Activated naive CD8-positive, alpha-beta T cell treated with anti-CD3 and anti-CD28 coated beads for 36 hours (primary cell): Measurements from ENCODE around the gene PRRT2. TPM values are rescaled to one million over a fixed set of nuclear protein-coding genes. Genes with fewer than 3 reads are reported as not detected.
"Not testable (repeated sequence)": the region's sequence is repeated elsewhere in the genome, so short reads cannot be mapped to it uniquely, and the experiment has no call there.

Experiments used
- DNase-seq: peaks from one replicate; pipeline ENCODE4 v3.0.0; 2021
- H3K27ac Mint-ChIP-seq: one replicate; pipeline ENCODE4 v1.8.0; 2022; ENCODE audit warnings: mild to moderate bottlenecking, moderate library complexity, mixed read lengths
- H3K27me3 Mint-ChIP-seq: one replicate; pipeline ENCODE4 v1.8.0; 2022; ENCODE audit warnings: mild to moderate bottlenecking, mixed read lengths
- H3K36me3 Mint-ChIP-seq: one replicate; pipeline ENCODE4 v1.8.0; 2021; ENCODE audit warnings: mild to moderate bottlenecking, mixed read lengths
- H3K4me1 Mint-ChIP-seq: one replicate; pipeline ENCODE4 v1.8.0; 2021; ENCODE audit warnings: mixed read lengths
- H3K4me3 Mint-ChIP-seq: one replicate; pipeline ENCODE4 v1.8.0; 2022; ENCODE audit warnings: mild to moderate bottlenecking, moderate library complexity, mixed read lengths
- H3K9me3 Mint-ChIP-seq: one replicate; pipeline ENCODE4 v1.8.0; 2022; ENCODE audit warnings: mixed read lengths
- total RNA-seq, 2 experiments: library from RNA; stranded (reverse); gene quantifications; one replicate each; pipeline ENCODE4 v1.2.3, GENCODE V29; 2021

The PRRT2 gene
- total RNA-seq, result 1 to 10 TPM in 1 of 2 experiments, under 1 TPM in 1; 0.52 to 1.3 TPM

- Mint-ChIP-seq H3K27me3 (peaks cover 15% of the 10 kb centered on the region), H3K4me3 (peak within 1 kb of the TSS; percentile 94), H3K36me3 (peaks cover 38% of the 10 kb centered on the region), H3K4me1 (peaks cover 49% of the 10 kb centered on the region), H3K9me3 (no peaks in the 10 kb centered on the region), H3K27ac (peak within 1 kb of the TSS; percentile 85)
- peak; percentile 59 for DNase-seq
These were observed at the start of gene PRRT2 for GRCh38 chr16:29811896-29812665. Gene PRRT2, plus strand, starts transcription at chr16:29812193. Its CDS starts 862 bp downstream, at chr16:29813055.

- Mint-ChIP-seq H3K27me3 (no peaks in the 10 kb centered on the region), H3K4me1 (peaks cover 4% of the 10 kb centered on the region), H3K36me3 (no peaks in the 10 kb centered on the region), H3K9me3 (no peaks in the 10 kb centered on the region), H3K27ac (no peak overlapping the region), H3K4me3 (no peak overlapping the region)
- no peak for DNase-seq
These were observed 48.7 kb upstream of the PRRT2 start for GRCh38 chr16:29763326-29763725.

- no peak overlapping the region for H3K4me3 Mint-ChIP-seq
- no peaks in the 10 kb centered on the region for H3K27me3 Mint-ChIP-seq
- no peaks in the 10 kb centered on the region for H3K9me3 Mint-ChIP-seq
- H3K36me3 Mint-ChIP-seq, result no peaks in the 10 kb centered on the region
- no peak for DNase-seq
- no peak overlapping the region for H3K27ac Mint-ChIP-seq
- peaks cover 5% of the 10 kb centered on the region for H3K4me1 Mint-ChIP-seq
These were observed 46.6 kb upstream of the PRRT2 start for GRCh38 chr16:29765167-29766032.

- H3K4me3 Mint-ChIP-seq, result no peak overlapping the region
- H3K36me3 Mint-ChIP-seq, result no peaks in the 10 kb centered on the region
- H3K27me3 Mint-ChIP-seq, result no peaks in the 10 kb centered on the region
- no peaks in the 10 kb centered on the region for H3K9me3 Mint-ChIP-seq
- DNase-seq, result no peak
- no peak overlapping the region for H3K27ac Mint-ChIP-seq
- H3K4me1 Mint-ChIP-seq, result peaks cover 10% of the 10 kb centered on the region
These were observed 45.4 kb upstream of the PRRT2 start for GRCh38 chr16:29766571-29766970.

GRCh38 chr16:29767062-29767461 lies 44.9 kb upstream of the PRRT2 start:
- H3K9me3 Mint-ChIP-seq, result no peaks in the 10 kb centered on the region
- no peak overlapping the region for H3K4me3 Mint-ChIP-seq
- peaks cover 10% of the 10 kb centered on the region for H3K4me1 Mint-ChIP-seq
- DNase-seq, result no peak
- no peaks in the 10 kb centered on the region for H3K36me3 Mint-ChIP-seq
- no peak overlapping the region for H3K27ac Mint-ChIP-seq
- no peaks in the 10 kb centered on the region for H3K27me3 Mint-ChIP-seq

- no peak overlapping the region for H3K4me3 Mint-ChIP-seq
- H3K4me1 Mint-ChIP-seq, result peaks cover 8% of the 10 kb centered on the region
- no peaks in the 10 kb centered on the region for H3K9me3 Mint-ChIP-seq
- H3K27ac Mint-ChIP-seq, result no peak overlapping the region
- DNase-seq, result no peak
- no peaks in the 10 kb centered on the region for H3K36me3 Mint-ChIP-seq
- H3K27me3 Mint-ChIP-seq, result no peaks in the 10 kb centered on the region
These were observed 42.5 kb upstream of the PRRT2 start for GRCh38 chr16:29769507-29769906.

GRCh38 chr16:29770250-29770929 lies 41.6 kb upstream of the PRRT2 start:
- no peaks in the 10 kb centered on the region for H3K27me3 Mint-ChIP-seq
- no peaks in the 10 kb centered on the region for H3K36me3 Mint-ChIP-seq
- peaks cover 10% of the 10 kb centered on the region for H3K4me1 Mint-ChIP-seq
- DNase-seq, result no peak
- no peak overlapping the region for H3K27ac Mint-ChIP-seq
- no peaks in the 10 kb centered on the region for H3K9me3 Mint-ChIP-seq
- H3K4me3 Mint-ChIP-seq, result no peak overlapping the region

GRCh38 chr16:29772330-29772729 lies 39.7 kb upstream of the PRRT2 start:
- not testable (repeated sequence) for H3K27me3 Mint-ChIP-seq, DNase-seq, H3K4me3 Mint-ChIP-seq, H3K27ac Mint-ChIP-seq, H3K36me3 Mint-ChIP-seq, H3K9me3 Mint-ChIP-seq
- H3K4me1 Mint-ChIP-seq, result peaks cover 13% of the 10 kb centered on the region

GRCh38 chr16:29774730-29775129 lies 37.3 kb upstream of the PRRT2 start:
- Mint-ChIP-seq H3K27ac (no peak overlapping the region), H3K4me3 (no peak overlapping the region), H3K9me3 (no peaks in the 10 kb centered on the region), H3K4me1 (peaks cover 16% of the 10 kb centered on the region), H3K27me3 (no peaks in the 10 kb centered on the region), H3K36me3 (no peaks in the 10 kb centered on the region)
- no peak for DNase-seq

- H3K9me3 Mint-ChIP-seq, result no peaks in the 10 kb centered on the region
- H3K4me3 Mint-ChIP-seq, result no peak overlapping the region
- no peak overlapping the region for H3K27ac Mint-ChIP-seq
- no peak for DNase-seq
- no peaks in the 10 kb centered on the region for H3K27me3 Mint-ChIP-seq
- peaks cover 15% of the 10 kb centered on the region for H3K4me1 Mint-ChIP-seq
- H3K36me3 Mint-ChIP-seq, result no peaks in the 10 kb centered on the region
These were observed 36.1 kb upstream of the PRRT2 start for GRCh38 chr16:29775742-29776408.

- H3K4me1 Mint-ChIP-seq, result peaks cover 17% of the 10 kb centered on the region
- no peak within 1 kb of the TSS for H3K27ac Mint-ChIP-seq
- no peaks in the 10 kb centered on the region for H3K9me3 Mint-ChIP-seq
- H3K4me3 Mint-ChIP-seq, result no peak within 1 kb of the TSS
- H3K27me3 Mint-ChIP-seq, result no peaks in the 10 kb centered on the region
- no peaks in the 10 kb centered on the region for H3K36me3 Mint-ChIP-seq
- DNase-seq, result no peak
These were observed 34.2 kb upstream of the PRRT2 start, which contains the start of gene ZG16 for GRCh38 chr16:29777576-29778350. Gene ZG16, plus strand, starts transcription at chr16:29778256. Its CDS starts 1,011 bp downstream, at chr16:29779267.

- no peak for DNase-seq
These were observed 32.5 kb upstream of the PRRT2 start for GRCh38 chr16:29779474-29779873.

GRCh38 chr16:29783094-29783953 lies 28.7 kb upstream of the PRRT2 start:
- H3K27me3 Mint-ChIP-seq, H3K9me3 Mint-ChIP-seq, H3K27ac Mint-ChIP-seq, H3K36me3 Mint-ChIP-seq, DNase-seq, H3K4me3 Mint-ChIP-seq: not testable (repeated sequence)
- peaks cover 30% of the 10 kb centered on the region for H3K4me1 Mint-ChIP-seq

More at GRCh38 chr16:29779474-29779873, 32.5 kb upstream of the PRRT2 start:
- H3K27ac Mint-ChIP-seq, result no peak overlapping the region
- no peak overlapping the region for H3K4me3 Mint-ChIP-seq
- H3K27me3 Mint-ChIP-seq, result no peaks in the 10 kb centered on the region
- H3K36me3 Mint-ChIP-seq, result no peaks in the 10 kb centered on the region
- H3K4me1 Mint-ChIP-seq, result peaks cover 27% of the 10 kb centered on the region
- H3K9me3 Mint-ChIP-seq, result peaks cover 5% of the 10 kb centered on the region
